BE2C (cell line): Measurements from ENCODE around the gene CENPU.

Experiments used
- DNase-seq: peaks from one replicate; pipeline ENCODE4 v3.0.0-alpha.2; 2020
- H3K27me3 ChIP-seq: fragments of 250-450 bp; sonication (Bioruptor Pico); 2 replicates; pipeline ENCODE4 v1.5.1; 2020; ENCODE audit warnings: mild to moderate bottlenecking
- H3K36me3 ChIP-seq: fragments of 250-450 bp; sonication (Bioruptor Pico); 2 replicates; pipeline ENCODE4 v1.5.1; 2020; ENCODE audit warnings: mild to moderate bottlenecking
- H3K4me1 ChIP-seq: fragments of 250-450 bp; sonication (Bioruptor Pico); 2 replicates; pipeline ENCODE4 v1.5.1; 2020
- H3K4me3 ChIP-seq: 2 replicates; pipeline ENCODE4 v1.5.1; 2011; ENCODE audit warnings: low read depth, low read length
- H3K9me3 ChIP-seq: fragments of 250-450 bp; sonication (Bioruptor Pico); 2 replicates; pipeline ENCODE4 v1.5.1; 2020
- TF ChIP-seq, protein P1 (sequence below): IDR thresholded peaks from 2 replicates; pipeline ENCODE4 v1.5.1; 2012; ENCODE audit warnings: mild to moderate bottlenecking, low read depth, low read length

CENPU gene

DNA sequence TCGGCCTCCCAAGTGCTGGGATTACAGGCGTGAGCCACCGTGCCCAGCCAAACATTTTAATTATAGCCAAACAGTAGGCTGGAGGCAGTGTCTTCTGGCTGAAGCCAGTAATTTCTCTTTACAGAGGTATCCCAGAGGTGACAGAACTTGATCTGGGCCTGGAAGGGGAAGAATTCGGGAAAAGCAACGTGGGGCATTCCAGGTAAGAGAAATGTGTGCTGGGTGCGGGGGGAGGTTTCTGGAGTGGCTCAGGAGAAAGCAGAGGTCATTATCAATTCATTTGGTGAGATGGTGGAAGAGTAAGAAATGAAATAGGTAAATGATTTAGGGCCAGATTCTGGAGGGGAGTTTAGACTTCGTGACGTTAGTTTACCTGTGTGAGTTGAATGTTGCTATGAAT, 82.0 kb downstream of the CENPU start:
- H3K9me3 ChIP-seq, result no peaks in the 10 kb centered on the region
- DNase-seq, result no peak
- no peak overlapping the region for H3K4me3 ChIP-seq
- TF ChIP-seq, protein P1, sequence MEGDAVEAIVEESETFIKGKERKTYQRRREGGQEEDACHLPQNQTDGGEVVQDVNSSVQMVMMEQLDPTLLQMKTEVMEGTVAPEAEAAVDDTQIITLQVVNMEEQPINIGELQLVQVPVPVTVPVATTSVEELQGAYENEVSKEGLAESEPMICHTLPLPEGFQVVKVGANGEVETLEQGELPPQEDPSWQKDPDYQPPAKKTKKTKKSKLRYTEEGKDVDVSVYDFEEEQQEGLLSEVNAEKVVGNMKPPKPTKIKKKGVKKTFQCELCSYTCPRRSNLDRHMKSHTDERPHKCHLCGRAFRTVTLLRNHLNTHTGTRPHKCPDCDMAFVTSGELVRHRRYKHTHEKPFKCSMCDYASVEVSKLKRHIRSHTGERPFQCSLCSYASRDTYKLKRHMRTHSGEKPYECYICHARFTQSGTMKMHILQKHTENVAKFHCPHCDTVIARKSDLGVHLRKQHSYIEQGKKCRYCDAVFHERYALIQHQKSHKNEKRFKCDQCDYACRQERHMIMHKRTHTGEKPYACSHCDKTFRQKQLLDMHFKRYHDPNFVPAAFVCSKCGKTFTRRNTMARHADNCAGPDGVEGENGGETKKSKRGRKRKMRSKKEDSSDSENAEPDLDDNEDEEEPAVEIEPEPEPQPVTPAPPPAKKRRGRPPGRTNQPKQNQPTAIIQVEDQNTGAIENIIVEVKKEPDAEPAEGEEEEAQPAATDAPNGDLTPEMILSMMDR, result no peak
- H3K36me3 ChIP-seq, result no peaks in the 10 kb centered on the region
- no peaks in the 10 kb centered on the region for H3K27me3 ChIP-seq
- H3K4me1 ChIP-seq, result no peaks in the 10 kb centered on the region; the same call in 1 of the 2 replicates

DNA sequence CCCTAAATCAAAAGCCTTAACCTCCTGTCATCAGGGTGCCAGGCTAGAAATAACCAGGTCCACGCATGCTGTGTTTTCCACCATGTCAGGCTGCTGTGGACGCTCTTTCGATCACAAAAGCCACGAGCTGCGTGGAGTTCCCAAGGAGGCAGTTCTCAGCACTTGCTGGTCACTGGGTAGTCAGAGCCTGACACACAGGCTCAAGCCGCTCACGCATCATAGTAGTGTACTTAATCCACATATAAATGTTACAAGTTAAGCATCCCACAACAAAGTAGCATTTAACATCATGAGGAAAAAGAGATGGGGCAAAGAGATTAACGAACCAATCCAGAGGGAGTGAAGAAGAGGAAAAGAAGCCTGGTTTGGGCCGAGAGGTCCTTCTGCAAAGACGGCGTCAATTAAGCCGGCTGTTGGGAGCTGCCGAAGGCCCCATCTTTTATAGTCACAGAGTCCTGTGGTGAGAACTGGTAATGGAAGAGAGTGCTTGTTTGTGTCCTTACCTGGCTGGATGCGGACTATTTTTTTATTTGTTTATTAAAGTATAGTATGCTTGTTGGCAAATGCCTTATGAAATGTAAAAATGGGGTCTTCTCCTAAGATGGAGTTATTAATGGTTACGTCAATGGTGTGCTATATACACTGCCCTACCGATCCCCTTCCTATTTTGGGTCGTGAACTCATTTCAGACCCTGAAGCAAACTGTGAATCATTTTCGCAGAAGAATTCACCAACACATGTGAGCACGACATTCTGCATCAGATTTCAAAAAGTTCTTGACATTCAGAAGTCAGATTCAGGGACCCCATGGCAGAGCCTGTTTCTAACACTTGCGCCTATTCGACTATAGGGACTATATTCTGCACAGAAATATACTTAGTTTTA, 83.7 kb downstream of the CENPU start:
- no peaks in the 10 kb centered on the region for H3K36me3 ChIP-seq
- TF ChIP-seq, protein P1, result no peak
- DNase-seq, result no peak

GRCh38 chr4:184649026-184649970, 84.6 kb downstream of the CENPU start, which contains the start of the genes CASP3 and PRIMPOL:
TSS of gene CASP3 (minus strand) at chr4:184649447. CDS start at chr4:184638453, 10,994 bp downstream.
TSS of gene PRIMPOL (plus strand) at chr4:184649738. CDS start at chr4:184657141, 7,403 bp downstream.
- Histone ChIP-seq H3K9me3 (no peaks in the 10 kb centered on the region), H3K36me3 (no peaks in the 10 kb centered on the region), H3K4me3 (peak within 1 kb of the TSS; percentile 94), H3K27me3 (no peaks in the 10 kb centered on the region), H3K4me1 (peaks cover 7% of the 10 kb centered on the region)
- DNase-seq, result peak; percentile 97
- TF ChIP-seq, protein P1, result peak; percentile 15; the same call in 1 of the 2 replicates

More for the DNA sequence above, 83.7 kb downstream of the CENPU start:
- Histone ChIP-seq H3K9me3 (no peaks in the 10 kb centered on the region), H3K4me1 (peaks cover under 1% of the 10 kb centered on the region), H3K4me3 (peak overlapping the region; percentile 94), H3K27me3 (no peaks in the 10 kb centered on the region)

DNA sequence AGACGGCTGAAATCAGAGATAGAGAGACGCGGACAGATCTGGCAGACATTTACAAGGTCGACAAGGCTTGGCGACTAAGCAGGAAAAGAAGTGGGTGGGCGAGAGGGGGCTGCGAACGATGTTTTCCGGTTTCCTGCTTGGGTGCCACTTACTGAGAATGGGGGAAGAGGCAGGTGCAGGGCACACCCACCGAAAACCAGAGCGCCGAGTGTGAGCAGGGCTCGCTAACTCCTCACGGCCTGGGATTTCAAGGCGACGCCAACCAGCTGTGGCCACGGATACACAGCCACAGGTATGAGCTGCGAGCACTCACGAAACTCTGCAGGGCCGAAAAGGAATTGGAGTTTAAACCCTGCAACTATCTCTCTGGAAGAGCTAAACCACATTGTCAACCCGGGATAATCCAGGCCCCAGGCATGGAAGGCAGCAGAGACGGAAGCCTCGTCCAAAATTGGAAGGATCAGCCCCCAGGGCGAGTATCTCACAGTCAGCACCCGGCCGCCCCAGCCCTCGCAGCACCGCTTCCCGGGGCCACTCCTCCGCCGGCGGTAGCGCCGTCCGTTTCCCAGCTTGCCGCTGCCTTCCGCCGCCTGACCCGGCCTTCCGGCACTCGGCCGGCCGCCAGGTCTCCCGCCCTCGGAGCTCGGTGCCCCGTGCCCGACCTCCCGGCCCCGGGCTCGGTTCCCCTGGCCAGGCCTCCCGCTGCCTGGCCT, 85.4 kb downstream of the CENPU start:
- Histone ChIP-seq H3K36me3 (no peaks in the 10 kb centered on the region; the same call in 1 of the 2 replicates), H3K27me3 (no peaks in the 10 kb centered on the region), H3K4me1 (peaks cover 7% of the 10 kb centered on the region), H3K9me3 (no peaks in the 10 kb centered on the region), H3K4me3 (peak overlapping the region; percentile 88)
- TF ChIP-seq, protein P1, result no peak
- peak; percentile 64 for DNase-seq

GRCh38 chr4:184648054-184648312, 85.9 kb downstream of the CENPU start:
- H3K36me3 ChIP-seq, result no peaks in the 10 kb centered on the region; the same call in 1 of the 2 replicates
- TF ChIP-seq, protein P1, result no peak
- no peaks in the 10 kb centered on the region for H3K9me3 ChIP-seq
- H3K4me1 ChIP-seq, result peaks cover 7% of the 10 kb centered on the region
- DNase-seq, result no peak
- H3K27me3 ChIP-seq, result no peaks in the 10 kb centered on the region
- H3K4me3 ChIP-seq, result peak overlapping the region; percentile 88
